ENCODE data around the gene CPNE2. TPM values are rescaled to one million over a fixed set of nuclear protein-coding genes. Genes with fewer than 3 reads are reported as not detected.
A peak's percentile ranks its signal among the peaks of the same experiment; 100 is the strongest.
"Not testable (repeated sequence)": the region's sequence is repeated elsewhere in the genome, so short reads cannot be mapped to it uniquely, and the experiment has no call there.

The CPNE2 gene
- total RNA-seq, 1 donor from 2014 or later, result 6.4 TPM

DNA sequence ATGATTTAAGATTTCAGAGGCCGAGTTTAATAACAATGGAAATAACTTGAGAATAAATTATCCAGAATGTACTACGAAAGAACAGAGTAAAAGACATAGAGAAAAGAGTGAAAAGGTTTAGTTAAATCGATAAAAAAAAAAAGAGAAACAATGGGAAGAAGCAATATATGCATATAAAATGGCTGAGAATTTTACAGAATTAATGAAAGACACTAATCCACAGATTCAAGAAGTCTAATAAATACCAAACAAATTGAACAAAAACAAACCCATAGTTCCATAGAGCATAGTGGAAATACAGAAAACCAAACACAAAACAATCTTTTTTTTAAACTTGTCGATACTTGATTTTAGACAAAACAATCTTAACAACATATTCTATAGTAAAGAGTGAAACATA, 91.7 kb downstream of the CPNE2 start:
- Mint-ChIP-seq H3K27me3 (peaks cover 2% of the 10 kb centered on the region), H3K36me3 (ENCODE audit: low read depth) (peaks cover 12% of the 10 kb centered on the region), H3K4me3 (peak overlapping the region; percentile 97), H3K27ac (no peak overlapping the region), H3K9me3 (no peaks in the 10 kb centered on the region), H3K4me1 (peaks cover 35% of the 10 kb centered on the region)
- intact Hi-C loops (cut with micrococcal nuclease), result loop anchor here (10.0 kb wide), 3 partner anchors 101 to 729 kb away; partner anchors contain the start of genes CCDC102A, NUDT21, OGFOD1 and PLLP
- DNase-seq, result no peak

DNA sequence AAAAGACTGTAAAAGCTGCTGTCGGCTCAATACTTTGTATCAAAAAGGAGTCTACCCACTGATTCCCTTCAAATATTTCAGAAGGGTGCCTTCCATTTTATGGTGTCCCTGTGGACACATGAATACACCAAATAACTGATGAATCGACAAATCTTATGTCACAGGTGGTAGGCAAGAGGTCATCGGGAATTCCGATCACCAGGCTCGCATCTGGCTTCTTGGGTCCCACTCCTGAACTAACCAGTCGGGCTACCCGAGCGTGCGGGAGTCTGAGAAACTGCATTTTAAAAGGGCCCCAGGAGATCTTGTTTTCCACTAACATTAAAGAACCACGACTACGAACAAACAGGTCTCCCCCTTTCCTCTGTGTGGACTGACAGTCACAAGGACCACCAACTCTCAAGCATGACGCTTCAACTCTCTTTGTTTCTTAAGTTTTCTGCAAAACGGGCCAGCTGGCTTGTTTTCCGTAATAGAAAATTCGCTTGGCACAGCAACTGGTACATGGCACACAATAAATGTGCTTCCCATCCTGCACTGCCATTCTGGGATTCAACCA, 92.6 kb downstream of the CPNE2 start:
- Mint-ChIP-seq H3K36me3 (ENCODE audit: low read depth) (peaks cover 15% of the 10 kb centered on the region), H3K4me1 (peaks cover 37% of the 10 kb centered on the region), H3K27me3 (peaks cover 2% of the 10 kb centered on the region), H3K4me3 (peak overlapping the region; percentile 97), H3K27ac (peak overlapping the region; percentile 98), H3K9me3 (no peaks in the 10 kb centered on the region)
- no peak for DNase-seq
- intact Hi-C loops (cut with micrococcal nuclease), result loop anchor here (5.0 to 10.0 kb wide), 4 partner anchors 100 to 730 kb away; partner anchors contain the start of genes CCDC102A, NUDT21, OGFOD1 and PLLP

GRCh38 chr16:57185446-57185944, 93.1 kb downstream of the CPNE2 start:
- DNase-seq, result no peak
- intact Hi-C loops (cut with micrococcal nuclease), result loop anchor here (5.0 to 10.0 kb wide), 4 partner anchors 99 to 731 kb away; partner anchors contain the start of genes CCDC102A, NUDT21, OGFOD1 and PLLP
- Mint-ChIP-seq H3K9me3 (no peaks in the 10 kb centered on the region), H3K4me3 (peak overlapping the region; percentile 97), H3K36me3 (ENCODE audit: low read depth) (peaks cover 15% of the 10 kb centered on the region), H3K27ac (peak overlapping the region; percentile 98), H3K4me1 (peaks cover 37% of the 10 kb centered on the region), H3K27me3 (peaks cover 2% of the 10 kb centered on the region)

- Mint-ChIP-seq H3K4me1 (peaks cover 34% of the 10 kb centered on the region), H3K27ac (peak within 1 kb of the TSS; percentile 98), H3K4me3 (peak within 1 kb of the TSS; percentile 97), H3K9me3 (no peaks in the 10 kb centered on the region), H3K36me3 (ENCODE audit: low read depth) (peaks cover 16% of the 10 kb centered on the region), H3K27me3 (peaks cover 2% of the 10 kb centered on the region)
- intact Hi-C loops (cut with micrococcal nuclease), result loop anchor here (1.0 to 10.0 kb wide), 6 partner anchors 59 to 731 kb away; partner anchors contain the start of genes ARL2BP, CCDC102A, CIAPIN1 and COQ9
- peak; percentile 100 for DNase-seq
Observed at GRCh38 chr16:57185945-57186871, 93.8 kb downstream of the CPNE2 start, which contains the start of the genes PSME3IP1 and RSPRY1. TSS of gene PSME3IP1 (minus strand) at chr16:57186039. CDS start at chr16:57173854, 12,185 bp downstream. TSS of gene RSPRY1 (plus strand) at chr16:57186329. CDS start at chr16:57204659, 18,330 bp downstream.

GRCh38 chr16:57186872-57187854, 94.8 kb downstream of the CPNE2 start:
- Mint-ChIP-seq H3K27ac (peak overlapping the region; percentile 98), H3K36me3 (ENCODE audit: low read depth) (peaks cover 14% of the 10 kb centered on the region), H3K4me3 (peak overlapping the region; percentile 97), H3K27me3 (peaks cover 2% of the 10 kb centered on the region), H3K9me3 (no peaks in the 10 kb centered on the region), H3K4me1 (peaks cover 32% of the 10 kb centered on the region)
- intact Hi-C loops (cut with micrococcal nuclease), result loop anchor here (1.0 to 10.0 kb wide), 6 partner anchors 58 to 732 kb away; partner anchors contain the start of genes ARL2BP, CCDC102A, CIAPIN1 and COQ9
- DNase-seq, result peak; percentile 78

- intact Hi-C loops (cut with micrococcal nuclease), result loop anchor here (5.0 to 10.0 kb wide), 4 partner anchors 97 to 733 kb away; partner anchors contain the start of genes CCDC102A, NUDT21, OGFOD1 and PLLP
- not testable (repeated sequence) for H3K27me3 Mint-ChIP-seq, DNase-seq, H3K9me3 Mint-ChIP-seq, H3K27ac Mint-ChIP-seq
- peaks cover 32% of the 10 kb centered on the region for H3K4me1 Mint-ChIP-seq
- H3K4me3 Mint-ChIP-seq, result peak overlapping the region; percentile 97
- peaks cover 14% of the 10 kb centered on the region for H3K36me3 Mint-ChIP-seq (ENCODE audit: low read depth)
Observed at GRCh38 chr16:57187902-57188710, 95.7 kb downstream of the CPNE2 start.

GRCh38 chr16:57188711-57189002, 96.3 kb downstream of the CPNE2 start:
- H3K36me3 Mint-ChIP-seq (ENCODE audit: low read depth), result peaks cover 14% of the 10 kb centered on the region
- intact Hi-C loops (cut with micrococcal nuclease), result loop anchor here (5.0 to 10.0 kb wide), 4 partner anchors 96 to 734 kb away; partner anchors contain the start of genes CCDC102A, NUDT21, OGFOD1 and PLLP
- no peak for DNase-seq
- H3K9me3 Mint-ChIP-seq, result no peaks in the 10 kb centered on the region
- H3K4me1 Mint-ChIP-seq, result peaks cover 33% of the 10 kb centered on the region
- peaks cover 2% of the 10 kb centered on the region for H3K27me3 Mint-ChIP-seq
- no peak overlapping the region for H3K4me3 Mint-ChIP-seq
- no peak overlapping the region for H3K27ac Mint-ChIP-seq

GRCh38 chr16:57189527-57189926, 97.1 kb downstream of the CPNE2 start:
- not testable (repeated sequence) for H3K9me3 Mint-ChIP-seq, H3K27ac Mint-ChIP-seq, DNase-seq, H3K4me3 Mint-ChIP-seq, H3K27me3 Mint-ChIP-seq
- H3K4me1 Mint-ChIP-seq, result peaks cover 32% of the 10 kb centered on the region
- intact Hi-C loops (cut with micrococcal nuclease), result loop anchor here (5.0 to 10.0 kb wide), 4 partner anchors 95 to 735 kb away; partner anchors contain the start of genes CCDC102A, NUDT21, OGFOD1 and PLLP
- peaks cover 14% of the 10 kb centered on the region for H3K36me3 Mint-ChIP-seq (ENCODE audit: low read depth)

DNA sequence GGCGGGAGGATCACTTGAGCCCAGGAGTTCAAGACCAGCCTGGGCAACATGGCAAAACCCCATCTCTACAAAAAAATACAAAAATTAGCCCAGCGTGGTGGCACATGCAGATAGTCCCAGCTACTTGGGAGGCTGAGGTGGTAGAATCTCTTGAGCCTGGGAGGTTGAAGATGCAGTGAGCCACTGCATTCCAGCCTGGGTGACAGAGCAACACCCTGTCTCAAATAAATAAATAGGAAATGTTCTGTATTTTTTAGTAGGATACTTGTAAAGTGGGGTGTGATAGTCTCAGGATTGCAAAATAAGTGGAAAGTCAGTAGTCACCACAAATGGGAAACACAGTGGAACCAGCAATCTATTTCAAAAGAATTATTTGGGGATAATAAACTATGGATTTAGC, 97.8 kb downstream of the CPNE2 start:
- Mint-ChIP-seq H3K27me3 (peaks cover 2% of the 10 kb centered on the region), H3K9me3 (no peaks in the 10 kb centered on the region), H3K27ac (no peak overlapping the region), H3K4me3 (no peak overlapping the region), H3K4me1 (peaks cover 28% of the 10 kb centered on the region), H3K36me3 (ENCODE audit: low read depth) (peaks cover 14% of the 10 kb centered on the region)
- intact Hi-C loops (cut with micrococcal nuclease), result no loop called here
- DNase-seq, result no peak

DNA sequence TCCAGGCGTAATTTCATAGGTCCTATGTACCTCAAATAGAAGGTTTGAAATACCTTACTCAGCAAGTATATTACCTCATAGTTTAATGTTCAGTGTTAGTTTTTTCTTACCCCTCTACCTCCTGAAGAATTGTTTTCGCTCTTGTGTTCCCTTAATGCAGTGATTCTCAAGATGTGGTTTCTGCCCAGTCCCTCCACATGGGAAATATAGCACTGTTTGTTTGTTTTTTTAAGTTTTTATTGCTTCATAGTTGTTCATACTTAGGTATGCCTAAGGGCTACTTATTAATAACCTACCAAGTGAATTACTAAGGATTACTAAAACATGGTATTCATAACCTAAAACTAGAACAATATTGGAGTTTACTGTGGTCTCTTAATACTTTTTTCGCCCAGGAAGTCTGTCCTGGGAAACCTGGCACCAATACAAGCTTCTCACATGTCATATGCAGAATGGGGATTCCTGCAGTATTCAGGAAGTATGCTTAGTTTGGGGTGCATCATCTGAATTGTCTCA, 98.7 kb downstream of the CPNE2 start:
- Mint-ChIP-seq H3K27me3 (no peaks in the 10 kb centered on the region), H3K27ac (no peak overlapping the region), H3K4me3 (no peak overlapping the region), H3K4me1 (peaks cover 26% of the 10 kb centered on the region), H3K36me3 (ENCODE audit: low read depth) (peaks cover 10% of the 10 kb centered on the region), H3K9me3 (no peaks in the 10 kb centered on the region)
- intact Hi-C loops (cut with micrococcal nuclease), result no loop called here
- no peak for DNase-seq

GRCh38 chr16:57192146-57192545, 99.8 kb downstream of the CPNE2 start:
- Mint-ChIP-seq H3K36me3 (ENCODE audit: low read depth) (peaks cover 10% of the 10 kb centered on the region), H3K27ac (no peak overlapping the region), H3K4me1 (peaks cover 24% of the 10 kb centered on the region), H3K9me3 (no peaks in the 10 kb centered on the region), H3K27me3 (no peaks in the 10 kb centered on the region), H3K4me3 (no peak overlapping the region)
- DNase-seq, result no peak
- intact Hi-C loops (cut with micrococcal nuclease), result no loop called here
